H1 (cell line): Measurements from ENCODE around the gene ACTN4. TPM values are rescaled to one million over a fixed set of nuclear protein-coding genes. Genes with fewer than 3 reads are reported as not detected.

Experiments
- ASH2L ChIP-seq: fragments of 200-600, 300-600 bp; sonication (generic); IDR thresholded peaks from one replicate; pipeline ENCODE4 v1.7.1; 2017; ENCODE audit warnings: low read length
- CBX5 ChIP-seq: fragments of 300-800, 300-1000 bp; sonication (generic); IDR thresholded peaks from 2 replicates; pipeline ENCODE4 v1.7.1; 2016; ENCODE audit warnings: antibody characterized with exemption, low read length, low read depth
- EGR1 ChIP-seq: IDR thresholded peaks from 2 replicates; pipeline ENCODE4 v1.6.1; 2011; ENCODE audit warnings: low read depth, low read length, borderline replicate concordance
- EP300 ChIP-seq, 2 experiments: IDR thresholded peaks; 1 replicate in 1 of 2; 2 replicates in 1 of 2; pipeline ENCODE4 v1.6.1; 2011 to 2012; ENCODE audit warnings: low read depth in 2 of 2, low read length in 2 of 2, mild to moderate bottlenecking in 2 of 2, borderline replicate concordance in 1 of 2, inconsistent platforms in 1 of 2, moderate library complexity in 1 of 2
- GABPA ChIP-seq: IDR thresholded peaks from 2 replicates; pipeline ENCODE4 v1.6.1; 2011; ENCODE audit warnings: mild to moderate bottlenecking, low read length, moderate library complexity, borderline replicate concordance; ENCODE audit not compliant: insufficient read depth
- KDM1A ChIP-seq: fragments of 200-600, 300-600 bp; sonication (generic); IDR thresholded peaks from 2 replicates; pipeline ENCODE4 v1.7.1; 2016; ENCODE audit warnings: mild to moderate bottlenecking, low read length, borderline replicate concordance
- MAFK ChIP-seq: IDR thresholded peaks from 2 replicates; pipeline ENCODE4 v1.6.1; 2012; ENCODE audit warnings: low read depth, mild to moderate bottlenecking, improper control_type of control experiment, low read length
- POLR2A ChIP-seq, 2 experiments: IDR thresholded peaks; 1 replicate in 1 of 2; 2 replicates in 1 of 2; pipeline ENCODE4 v1.6.1; 2011; ENCODE audit warnings: low read depth in 2 of 2, low read length in 2 of 2, mild to moderate bottlenecking in 2 of 2; ENCODE audit errors: control extremely low read depth in 1 of 2
- POLR2AphosphoS5 ChIP-seq: IDR thresholded peaks from 2 replicates; pipeline ENCODE4 v1.6.1; 2011; ENCODE audit warnings: low read depth, low read length
- POU5F1 ChIP-seq: IDR thresholded peaks from 2 replicates; pipeline ENCODE4 v1.6.1; 2011; ENCODE audit warnings: low read depth, mild to moderate bottlenecking, low read length, moderate library complexity
- RAD21 ChIP-seq, 2 experiments: IDR thresholded peaks in 1 of 2; conservative IDR thresholded peaks in 1 of 2; 2 replicates each; pipeline ENCODE4 v1.6.1; 2011; ENCODE audit warnings: low read depth in 2 of 2, low read length in 2 of 2, improper control_type of control experiment in 1 of 2, inconsistent platforms in 1 of 2, mild to moderate bottlenecking in 1 of 2, moderate library complexity in 1 of 2
- RBBP5 ChIP-seq: IDR thresholded peaks from 2 replicates; pipeline ENCODE4 v1.7.1; 2012; ENCODE audit warnings: low read depth, mild to moderate bottlenecking, inconsistent platforms, low read length, moderate library complexity, borderline replicate concordance
- SIRT6 ChIP-seq: IDR thresholded peaks from one replicate; pipeline ENCODE4 v1.7.1; 2012; ENCODE audit warnings: low read length, inconsistent platforms
- SP1 ChIP-seq: IDR thresholded peaks from 2 replicates; pipeline ENCODE4 v1.6.1; 2011; ENCODE audit warnings: low read depth, low read length
- SP2 ChIP-seq: IDR thresholded peaks from 2 replicates; pipeline ENCODE4 v1.6.1; 2012; ENCODE audit warnings: mild to moderate bottlenecking, low read length, inconsistent platforms
- SRF ChIP-seq: IDR thresholded peaks from 2 replicates; pipeline ENCODE4 v1.6.1; 2011; ENCODE audit warnings: mild to moderate bottlenecking, low read depth, low read length, moderate library complexity
- TAF7 ChIP-seq: optimal IDR thresholded peaks from 2 replicates; pipeline ENCODE3; 2011; ENCODE audit warnings: low read depth, mild to moderate bottlenecking, inconsistent platforms, low read length, moderate library complexity, borderline replicate concordance
- TBP ChIP-seq: IDR thresholded peaks from 2 replicates; pipeline ENCODE4 v1.6.1; 2011; ENCODE audit warnings: low read depth, low read length, improper control_type of control experiment
- TEAD4 ChIP-seq: IDR thresholded peaks from 2 replicates; pipeline ENCODE4 v1.6.1; 2012; ENCODE audit warnings: low read depth, low read length, inconsistent platforms, mixed read lengths
- polyA plus RNA-seq, 7 experiments: library from polyadenylated mRNA; depleted of rRNA in 3 of 7; stranded (reverse) in 5 of 7; unstranded in 2 of 7; fragments of >200 nt in 5 of 7; fragments of 200-250 nt in 2 of 7; gene quantifications; 1 replicate in 5 of 7; 2 replicates in 1 of 7; 4 replicates in 1 of 7; pipeline versions ENCODE4 v1.2.1 to v1.2.3, GENCODE V29; 2011 to 2013; ENCODE audit warnings: missing spikeins in 2 of 7, mixed read lengths in 2 of 7
- total RNA-seq: library from RNA; stranded (reverse); fragmentation: NEBNext Ultra II Directional; extraction: Animal tissue kit (Norgen Biotek cat#: 25700); gene quantifications from 2 replicates; pipeline ENCODE4 v1.2.1, GENCODE V29; 2021

Gene ACTN4
- total and polyA plus RNA-seq, 2 of the 8 experiments (the other 6 are each of a cell fraction or from before 2014, with no cell fraction given): 211 to 520 TPM

GRCh38 chr19:38665950-38666662 is 18.7 kb downstream of the ACTN4 start (continued):
- TF ChIP-seq POLR2AphosphoS5: peak; percentile 64
- TF ChIP-seq ASH2L: peak; percentile 50
- no peak for TF ChIP-seq CBX5
- 0 out of 2 replicates have a peak, but pooled peaks have one; percentile 10 for TF ChIP-seq KDM1A
- peak in 1 of 2 experiments; percentile 71; a peak in 2 of 3 replicates for TF ChIP-seq POLR2A (IDR thresholded peaks at IDR 0.05; ENCODE audit: control extremely low read depth in 1 of 2, low read depth in 2 of 2, low read length in 2 of 2)
- TF ChIP-seq EGR1: peak; percentile 82
- 0 out of 2 replicates have a peak, but pooled peaks have one; percentile 18 for TF ChIP-seq POU5F1
- no peak for TF ChIP-seq SIRT6
- TF ChIP-seq GABPA: no peak
- no peak for TF ChIP-seq SP2
- TF ChIP-seq TAF7: no peak
- TF ChIP-seq TEAD4: peak; percentile 90
- peak; percentile 51 for TF ChIP-seq TBP
- no peak for TF ChIP-seq SP1
- TF ChIP-seq MAFK: no peak
- peak in 1 of 2 experiments; percentile 91; a peak in 1 of 3 replicates for TF ChIP-seq EP300 (IDR thresholded peaks at IDR 0.05; ENCODE audit: borderline replicate concordance in 1 of 2, low read depth in 2 of 2, low read length in 2 of 2)
- TF ChIP-seq SRF: peak; percentile 99
- TF ChIP-seq RAD21 (IDR thresholded peaks at IDR 0.05 in 1 of 2, conservative IDR thresholded peaks at IDR 0.05 in 1 of 2; ENCODE audit: low read depth in 2 of 2, low read length in 2 of 2): peak; percentile 0 to 4; a peak in 1 of 4 replicates
- no peak for TF ChIP-seq RBBP5
